ENCODE measurements around the gene RSPO4.

DNA sequence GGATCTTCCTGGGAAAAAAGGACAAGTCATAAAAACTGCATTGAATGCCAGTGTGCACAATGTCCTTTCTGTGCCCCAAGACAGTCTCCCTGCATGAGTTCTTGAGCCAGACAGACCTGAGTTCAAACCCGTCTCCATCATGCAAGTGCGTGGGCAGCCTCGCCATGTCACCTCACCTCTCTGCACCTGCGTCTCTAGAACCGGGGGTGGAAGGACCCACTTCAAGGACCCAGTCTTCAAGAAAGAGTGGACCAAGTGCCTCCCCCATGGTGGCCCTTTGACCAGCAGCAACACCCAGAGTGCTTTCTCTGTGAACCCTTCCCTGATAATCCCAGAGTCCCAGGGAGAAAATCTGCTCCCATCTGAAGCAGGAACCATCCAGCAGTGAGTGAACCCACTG, 62.5 kb downstream of the RSPO4 start:
- no peak for TF ChIP-seq CTCF (IDR thresholded peaks at IDR 0.05; ENCODE audit: low read length)
- no peak for TF ChIP-seq EZH2 (IDR thresholded peaks at IDR 0.05; ENCODE audit: borderline replicate concordance, low read length)

Data from OCI-LY1 (cell line).